ENCODE results near the gene FLRT1.
A peak's percentile ranks its signal among the peaks of the same experiment; 100 is the strongest.

Gene FLRT1

DNA sequence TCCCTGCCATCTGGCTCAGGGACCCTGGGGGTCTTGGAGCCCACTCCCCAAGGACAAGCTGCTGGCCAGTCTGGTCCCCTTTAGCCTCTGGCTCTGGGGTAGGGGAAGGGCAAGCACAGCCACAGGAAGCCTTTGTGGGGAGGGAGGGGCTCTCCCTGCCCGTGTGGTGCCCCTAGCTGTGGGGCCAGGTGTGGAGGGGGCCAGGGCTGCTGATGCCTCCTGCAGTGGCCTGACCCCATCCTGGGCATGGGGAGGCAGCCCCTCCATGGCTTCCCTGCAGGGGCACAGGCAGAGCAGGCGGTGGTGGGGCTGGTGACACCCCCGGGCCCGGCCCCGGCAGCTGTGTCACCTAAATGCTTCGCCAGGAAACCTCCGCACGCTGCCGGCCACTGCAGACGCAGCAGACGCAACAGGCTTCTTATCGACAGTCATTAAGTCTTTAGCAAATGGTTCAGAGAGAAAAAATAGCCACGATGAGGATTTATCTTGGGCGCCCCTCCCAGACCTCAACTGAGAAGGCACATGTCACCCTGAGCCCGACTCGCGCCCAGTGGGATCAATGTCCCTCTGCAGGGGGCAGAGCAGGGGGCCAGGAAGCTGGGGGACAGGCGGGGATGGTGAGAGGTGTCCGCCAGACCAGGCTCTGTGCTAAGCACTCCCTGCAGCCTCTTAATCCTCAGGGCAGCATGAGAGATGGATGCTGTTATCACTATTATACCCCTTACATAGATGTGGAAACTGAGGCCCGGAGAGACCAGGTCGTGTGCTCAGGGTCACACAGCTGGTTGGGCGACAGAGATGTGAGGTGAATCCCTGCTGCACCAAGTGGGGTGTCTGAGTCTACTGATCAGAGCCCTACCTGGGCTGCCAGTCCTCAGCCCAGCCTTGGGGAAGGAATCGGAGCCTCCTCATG, 33.9 kb downstream of the FLRT1 start:
- DNase-seq, result no peak

DNA sequence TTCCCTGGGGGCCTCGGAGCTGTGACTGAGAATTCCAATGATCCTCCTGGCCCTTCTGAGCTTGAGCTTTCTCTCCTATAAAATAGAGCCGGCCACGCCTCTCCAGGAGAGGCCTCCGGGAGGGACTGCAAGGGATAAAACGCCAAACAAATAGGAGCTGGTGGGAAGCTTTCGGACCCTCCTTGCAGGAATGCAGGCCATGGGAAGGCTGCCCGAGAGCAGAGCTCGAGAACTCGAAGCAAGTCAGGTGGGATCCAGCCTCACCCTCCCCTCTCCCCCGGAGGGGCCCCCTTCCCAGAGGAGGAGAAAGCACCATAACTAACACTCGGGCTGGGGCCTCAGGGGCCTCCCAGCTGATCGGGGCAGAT, 34.6 kb downstream of the FLRT1 start:
- DNase-seq, result no peak

- DNase-seq, result no peak
These were observed 36.1 kb downstream of the FLRT1 start for GRCh38 chr11:64071849-64072248.

GRCh38 chr11:64072403-64072802, 36.7 kb downstream of the FLRT1 start:
- no peak for DNase-seq

DNA sequence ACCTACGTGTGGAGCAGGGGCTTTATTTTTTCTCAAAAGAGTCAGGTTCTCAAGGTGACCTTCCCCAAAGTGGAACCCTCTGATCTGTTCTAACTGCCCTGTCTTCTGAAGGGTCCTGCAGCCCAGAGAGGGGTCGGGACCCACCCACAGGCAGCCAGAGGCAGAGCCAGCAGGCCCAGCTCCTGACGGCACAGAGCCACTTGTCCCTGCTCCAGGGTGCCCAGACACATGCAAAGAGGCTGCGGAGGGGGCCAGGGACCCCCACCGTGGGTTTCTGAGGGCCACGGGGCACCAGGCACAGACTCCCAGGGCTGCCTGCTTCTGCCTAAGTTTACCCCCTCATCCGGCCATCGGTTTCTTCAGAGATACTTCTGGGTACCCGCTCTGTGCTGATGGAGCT, 37.1 kb downstream of the FLRT1 start:
- no peak for DNase-seq

- DNase-seq, result no peak
These were observed 37.8 kb downstream of the FLRT1 start for GRCh38 chr11:64073542-64073941.

- DNase-seq, result no peak
These were observed 38.5 kb downstream of the FLRT1 start for GRCh38 chr11:64074239-64074638.

- DNase-seq, result no peak
These were observed 41.0 kb downstream of the FLRT1 start for GRCh38 chr11:64076758-64077157.

DNA sequence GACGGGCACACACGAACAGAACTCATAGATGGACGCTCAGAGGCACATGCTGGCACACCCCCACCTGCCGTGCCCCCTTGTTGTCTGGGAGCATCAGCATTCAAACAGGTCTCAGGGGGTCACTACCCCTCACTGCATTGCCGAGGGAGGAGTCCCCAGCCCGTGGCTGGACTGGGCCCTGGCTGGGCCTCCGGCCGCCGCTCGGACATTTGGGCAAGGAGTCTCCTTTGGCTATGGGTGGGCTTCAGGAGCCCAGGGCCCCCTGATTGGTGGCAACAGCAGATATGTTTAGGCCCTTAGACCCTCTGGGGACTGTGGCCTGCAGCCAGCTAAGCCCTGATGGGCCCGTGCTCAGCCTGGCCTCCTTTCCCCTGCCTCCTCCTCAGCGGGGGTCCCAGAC, 41.9 kb downstream of the FLRT1 start:
- DNase-seq, result no peak

- no peak for DNase-seq
These were observed 42.6 kb downstream of the FLRT1 start for GRCh38 chr11:64078284-64078683.

- DNase-seq, result no peak
These were observed 43.2 kb downstream of the FLRT1 start for GRCh38 chr11:64078905-64079304.

GRCh38 chr11:64080390-64080789, 44.7 kb downstream of the FLRT1 start:
- DNase-seq, result no peak

DNA sequence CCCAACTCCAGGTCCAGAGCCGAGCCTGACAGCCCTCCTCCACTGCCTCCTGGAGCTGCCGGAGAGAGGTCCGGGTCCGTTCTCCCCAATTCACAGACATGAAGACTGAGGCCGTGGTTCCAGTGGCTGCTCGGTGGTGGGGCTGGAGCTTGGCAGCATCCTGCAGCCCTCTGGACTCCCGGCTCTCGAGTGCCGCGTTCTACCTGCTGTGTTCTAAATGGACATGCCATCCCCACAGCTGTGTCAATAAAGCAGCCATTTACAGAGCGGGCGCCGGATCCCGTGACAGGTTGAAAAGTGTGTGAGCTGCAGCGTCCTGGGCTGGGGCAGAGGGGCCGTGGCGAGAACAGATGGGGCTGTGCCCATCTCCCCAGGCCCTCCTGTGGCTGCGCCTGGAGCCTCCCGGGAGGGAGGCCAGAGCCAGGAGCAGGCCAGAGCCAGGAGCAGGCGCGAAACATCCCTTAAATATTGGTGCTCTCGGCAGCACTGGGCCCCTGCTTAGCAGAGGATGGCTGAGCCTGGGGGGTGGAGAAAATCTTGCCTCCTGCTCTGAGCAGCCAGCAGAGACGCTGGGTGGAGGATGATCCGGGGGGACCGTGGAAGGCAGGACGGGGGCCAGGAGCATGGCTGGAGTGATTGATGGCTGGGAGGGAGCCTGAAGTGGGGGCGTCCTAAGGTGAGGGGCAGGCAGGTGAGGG, 46.2 kb downstream of the FLRT1 start:
- peak; percentile 64 for DNase-seq

GRCh38 chr11:64083398-64084080, 47.8 kb downstream of the FLRT1 start:
- DNase-seq, result no peak

GRCh38 chr11:64084146-64084950, 48.6 kb downstream of the FLRT1 start:
- DNase-seq, result no peak

- DNase-seq, result no peak
These were observed 49.4 kb downstream of the FLRT1 start for GRCh38 chr11:64084951-64085710.
